ENCODE measurements around the gene SLIT1. TPM values are rescaled to one million over a fixed set of nuclear protein-coding genes. Genes with fewer than 3 reads are reported as not detected.

The SLIT1 gene
- total RNA-seq, 1 donor from 2014 or later = 25.5 TPM

GRCh38 chr10:96982149-96982930 lies 203.4 kb downstream of the SLIT1 start:
- H3K4me1 Mint-ChIP-seq (ENCODE audit: low read depth) = no peaks in the 10 kb centered on the region
- no peaks in the 10 kb centered on the region for H3K9me3 Mint-ChIP-seq (ENCODE audit: low read depth)
- TF ChIP-seq, protein P1, sequence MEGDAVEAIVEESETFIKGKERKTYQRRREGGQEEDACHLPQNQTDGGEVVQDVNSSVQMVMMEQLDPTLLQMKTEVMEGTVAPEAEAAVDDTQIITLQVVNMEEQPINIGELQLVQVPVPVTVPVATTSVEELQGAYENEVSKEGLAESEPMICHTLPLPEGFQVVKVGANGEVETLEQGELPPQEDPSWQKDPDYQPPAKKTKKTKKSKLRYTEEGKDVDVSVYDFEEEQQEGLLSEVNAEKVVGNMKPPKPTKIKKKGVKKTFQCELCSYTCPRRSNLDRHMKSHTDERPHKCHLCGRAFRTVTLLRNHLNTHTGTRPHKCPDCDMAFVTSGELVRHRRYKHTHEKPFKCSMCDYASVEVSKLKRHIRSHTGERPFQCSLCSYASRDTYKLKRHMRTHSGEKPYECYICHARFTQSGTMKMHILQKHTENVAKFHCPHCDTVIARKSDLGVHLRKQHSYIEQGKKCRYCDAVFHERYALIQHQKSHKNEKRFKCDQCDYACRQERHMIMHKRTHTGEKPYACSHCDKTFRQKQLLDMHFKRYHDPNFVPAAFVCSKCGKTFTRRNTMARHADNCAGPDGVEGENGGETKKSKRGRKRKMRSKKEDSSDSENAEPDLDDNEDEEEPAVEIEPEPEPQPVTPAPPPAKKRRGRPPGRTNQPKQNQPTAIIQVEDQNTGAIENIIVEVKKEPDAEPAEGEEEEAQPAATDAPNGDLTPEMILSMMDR (IDR thresholded peaks at IDR 0.05; ENCODE audit: unreplicated experiment) = no peak
- peaks cover 26% of the 10 kb centered on the region for H3K36me3 Mint-ChIP-seq (ENCODE audit: insufficient read depth)
- no peak overlapping the region for H3K27ac Mint-ChIP-seq
- no peak overlapping the region for H3K4me3 Mint-ChIP-seq (ENCODE audit: low read depth)
- DNase-seq (ENCODE audit: low spot score, unreplicated experiment) = no peak
- H3K27me3 Mint-ChIP-seq = no peaks in the 10 kb centered on the region

GRCh38 chr10:96978621-96979154 lies 207.1 kb downstream of the SLIT1 start:
- TF ChIP-seq, protein P1 (IDR thresholded peaks at IDR 0.05; ENCODE audit: unreplicated experiment) = no peak
- no peak overlapping the region for H3K4me3 Mint-ChIP-seq (ENCODE audit: low read depth)
- H3K9me3 Mint-ChIP-seq (ENCODE audit: low read depth) = no peaks in the 10 kb centered on the region
- peaks cover 4% of the 10 kb centered on the region for H3K4me1 Mint-ChIP-seq (ENCODE audit: low read depth)
- H3K27me3 Mint-ChIP-seq = no peaks in the 10 kb centered on the region
- DNase-seq (ENCODE audit: low spot score, unreplicated experiment) = no peak
- H3K36me3 Mint-ChIP-seq (ENCODE audit: insufficient read depth) = peaks cover 26% of the 10 kb centered on the region
- H3K27ac Mint-ChIP-seq = peak overlapping the region; percentile 13

GRCh38 chr10:96975136-96975535 lies 210.6 kb downstream of the SLIT1 start:
- Mint-ChIP-seq H3K36me3 (ENCODE audit: insufficient read depth) (peaks cover 3% of the 10 kb centered on the region), H3K4me1 (ENCODE audit: low read depth) (peaks cover 25% of the 10 kb centered on the region), H3K9me3 (ENCODE audit: low read depth) (no peaks in the 10 kb centered on the region), H3K4me3 (ENCODE audit: low read depth) (no peak overlapping the region), H3K27me3 (no peaks in the 10 kb centered on the region), H3K27ac (no peak overlapping the region)
- no peak for DNase-seq (ENCODE audit: low spot score, unreplicated experiment)
- TF ChIP-seq, protein P1 (IDR thresholded peaks at IDR 0.05; ENCODE audit: unreplicated experiment) = no peak

DNA sequence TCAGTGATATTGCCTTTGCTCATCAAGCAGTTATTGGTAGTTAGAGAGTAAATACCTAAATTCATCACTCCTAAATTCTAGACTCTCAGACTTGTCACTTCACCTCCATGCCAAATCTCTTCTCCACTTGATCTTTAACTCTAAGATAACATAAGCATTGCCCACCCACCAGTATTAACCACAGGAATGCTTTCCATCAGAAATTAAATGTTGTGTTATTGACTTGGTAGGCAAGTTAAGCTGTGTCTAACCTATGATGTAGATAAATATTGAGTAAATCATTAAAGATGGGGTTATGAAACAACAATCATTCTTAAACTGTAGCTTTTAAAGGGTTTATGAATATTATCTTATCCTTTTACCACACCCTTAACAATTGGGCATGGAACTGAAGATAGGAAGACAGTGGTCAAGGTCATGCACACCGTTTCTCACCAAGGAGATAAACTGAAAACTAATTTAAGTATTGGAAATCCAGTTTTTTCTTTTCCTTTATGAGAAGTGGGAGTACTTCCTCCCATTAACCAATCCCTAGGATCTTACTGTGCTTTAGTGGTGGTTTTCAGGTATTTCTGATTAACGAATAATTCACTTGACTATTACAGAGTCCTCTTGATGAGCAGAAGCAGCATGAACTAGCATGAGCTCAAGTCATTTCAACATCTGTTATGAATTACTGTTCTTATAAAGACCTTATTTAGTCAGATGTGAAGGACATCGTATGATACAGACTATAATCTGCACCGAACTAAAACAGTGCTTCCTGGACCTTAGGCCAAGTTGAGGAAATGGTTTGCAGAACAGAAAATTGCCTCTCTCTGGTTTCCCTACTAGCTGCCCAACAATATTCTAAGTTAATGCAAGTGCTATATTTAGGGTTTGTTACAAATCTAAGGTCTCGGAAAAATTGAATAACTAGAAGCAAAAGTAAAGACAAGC lies 211.7 kb downstream of the SLIT1 start:
- H3K9me3 Mint-ChIP-seq (ENCODE audit: low read depth) = no peaks in the 10 kb centered on the region
- H3K27ac Mint-ChIP-seq = peak overlapping the region; percentile 1
- peaks cover 5% of the 10 kb centered on the region for H3K36me3 Mint-ChIP-seq (ENCODE audit: insufficient read depth)
- H3K4me3 Mint-ChIP-seq (ENCODE audit: low read depth) = no peak overlapping the region
- no peak for DNase-seq (ENCODE audit: low spot score, unreplicated experiment)
- peaks cover 29% of the 10 kb centered on the region for H3K4me1 Mint-ChIP-seq (ENCODE audit: low read depth)
- TF ChIP-seq, protein P1 (IDR thresholded peaks at IDR 0.05; ENCODE audit: unreplicated experiment) = no peak
- no peaks in the 10 kb centered on the region for H3K27me3 Mint-ChIP-seq

DNA sequence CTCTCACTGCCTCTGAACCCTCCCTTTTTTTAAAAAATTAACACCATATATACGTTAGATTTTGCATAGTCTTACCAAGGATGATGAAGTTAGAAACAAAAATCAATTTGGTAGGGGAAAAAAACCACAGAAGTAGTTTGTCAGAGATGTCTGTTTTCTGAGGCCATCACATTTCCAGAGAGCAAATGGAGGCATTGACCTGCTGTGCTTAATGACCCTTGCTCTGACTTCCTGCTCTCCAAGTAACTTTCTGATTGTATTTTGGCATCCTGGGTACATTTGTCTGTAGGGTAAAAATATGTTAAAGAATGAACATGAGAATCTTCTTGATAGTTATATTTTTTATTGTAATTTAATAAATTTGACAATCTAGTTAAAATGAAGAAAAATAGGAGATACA lies 213.5 kb downstream of the SLIT1 start:
- no peaks in the 10 kb centered on the region for H3K27me3 Mint-ChIP-seq
- no peak overlapping the region for H3K27ac Mint-ChIP-seq
- peaks cover 3% of the 10 kb centered on the region for H3K36me3 Mint-ChIP-seq (ENCODE audit: insufficient read depth)
- no peak for DNase-seq (ENCODE audit: low spot score, unreplicated experiment)
- H3K9me3 Mint-ChIP-seq (ENCODE audit: low read depth) = peaks cover 3% of the 10 kb centered on the region
- TF ChIP-seq, protein P1 (IDR thresholded peaks at IDR 0.05; ENCODE audit: unreplicated experiment) = no peak
- peaks cover 32% of the 10 kb centered on the region for H3K4me1 Mint-ChIP-seq (ENCODE audit: low read depth)
- no peak overlapping the region for H3K4me3 Mint-ChIP-seq (ENCODE audit: low read depth)
